A673 (cell line): ENCODE measurements around the gene CPLX1. TPM values are rescaled to one million over a fixed set of nuclear protein-coding genes. Genes with fewer than 3 reads are reported as not detected.
A peak's percentile ranks its signal among the peaks of the same experiment; 100 is the strongest.
"Not testable (repeated sequence)": the region's sequence is repeated elsewhere in the genome, so short reads cannot be mapped to it uniquely, and the experiment has no call there.

Experiments
- BruUV-seq: library from RNA; stranded (reverse); fragments of 400-500 nt; replicated peaks from 2 replicates; lab custom pipeline; 2021; lab: Mats Ljungman, UMichigan
- CTCF ChIA-PET: fragments of 300-600 bp; sonication (Branson Sonifier 250); formaldehyde crosslinking; loops from one replicate; lab custom pipeline; 2022; ENCODE audit warnings: antibody characterized with exemption; lab: Charles Lee
- POLR2A ChIA-PET: fragments of 300-600 bp; sonication (Branson Sonifier 250); formaldehyde crosslinking; loops from one replicate; lab custom pipeline; 2022; ENCODE audit warnings: antibody characterized with exemption; ENCODE audit not compliant: low non-redundant PET; lab: Charles Lee
- DNase-seq: peaks from one replicate; pipeline ENCODE4 v3.0.0-alpha.2; 2015; ENCODE audit warnings: low spot score
- H3K27ac ChIP-seq: fragments of 200-600 bp; sonication (generic); 2 replicates; pipeline ENCODE4 v1.5.1; 2016; ENCODE audit warnings: mixed run types, low read depth, mild to moderate bottlenecking, mixed read lengths, antibody characterized with exemption, low read length; ENCODE audit not compliant: poor library complexity, severe bottlenecking
- H3K27me3 ChIP-seq: fragments of 200-600 bp; sonication (generic); replicated peaks from 2 replicates; pipeline ENCODE4 v1.6.1; 2017; ENCODE audit warnings: mixed run types, low read depth, mild to moderate bottlenecking, mixed read lengths, antibody characterized with exemption, low read length; ENCODE audit not compliant: insufficient read depth, poor library complexity
- H3K36me3 ChIP-seq: fragments of 200-600 bp; sonication (generic); 2 replicates; pipeline ENCODE4 v1.6.1; 2016; ENCODE audit warnings: mixed run types, mild to moderate bottlenecking, mixed read lengths, antibody characterized with exemption, low read length; ENCODE audit not compliant: insufficient read depth, poor library complexity, severe bottlenecking
- H3K4me1 ChIP-seq: fragments of 200-600 bp; sonication (generic); 2 replicates; pipeline ENCODE4 v1.6.1; 2017; ENCODE audit warnings: mixed run types, mild to moderate bottlenecking, mixed read lengths, antibody characterized with exemption, low read length; ENCODE audit not compliant: insufficient read depth, poor library complexity, severe bottlenecking
- H3K4me3 ChIP-seq: fragments of 200-600 bp; sonication (generic); 2 replicates; pipeline ENCODE4 v1.5.1; 2016; ENCODE audit warnings: low read depth, mixed run types, mild to moderate bottlenecking, mixed read lengths, low read length; ENCODE audit not compliant: poor library complexity, severe bottlenecking
- H3K9me3 ChIP-seq: fragments of 200-600 bp; sonication (generic); 2 replicates; pipeline ENCODE4 v1.6.1; 2016; ENCODE audit warnings: mixed run types, low read depth, mild to moderate bottlenecking, mixed read lengths, antibody characterized with exemption, low read length; ENCODE audit not compliant: poor library complexity, severe bottlenecking
- CTCF ChIP-seq: fragments of 300-800, 200-600 bp; sonication (generic); conservative IDR thresholded peaks from 2 replicates; pipeline ENCODE4 v1.5.1; 2017; ENCODE audit warnings: low read depth, mild to moderate bottlenecking, antibody characterized with exemption, low read length, moderate library complexity, mixed read lengths
- EZH2 ChIP-seq: fragments of 200-600 bp; sonication (generic); IDR thresholded peaks from 2 replicates; pipeline ENCODE4 v1.6.1; 2017; ENCODE audit warnings: borderline replicate concordance, low read depth, mild to moderate bottlenecking, mixed read lengths, antibody characterized with exemption, low read length; ENCODE audit not compliant: poor library complexity, severe bottlenecking
- intact Hi-C: fragments of 100-400 bp; cut with micrococcal nuclease; formaldehyde crosslinking; loops from one replicate; pipeline ENCODE4 v1.10.0; 2022; ENCODE audit not compliant: unreplicated experiment
- total RNA-seq: library from RNA; stranded (reverse); gene quantifications from 2 replicates; pipeline ENCODE4 v1.2.3, GENCODE V29; 2021

CPLX1 gene
- total RNA-seq, 1 experiment from 2014 or later: 4.6 TPM

GRCh38 chr4:780716-781492 lies 45.0 kb downstream of the CPLX1 start:
- Histone ChIP-seq H3K4me3 (peak overlapping the region; percentile 98), H3K36me3 (peaks cover 46% of the 10 kb centered on the region), H3K27ac (peak overlapping the region; percentile 97), H3K27me3 (no peaks in the 10 kb centered on the region), H3K4me1 (peaks cover 13% of the 10 kb centered on the region), H3K9me3 (no peaks in the 10 kb centered on the region)
- no peak for TF ChIP-seq CTCF
- no peak for TF ChIP-seq EZH2
- POLR2A ChIA-PET: interaction anchor here (0.5 kb wide), 1 partner anchor 214 kb away, joined by 3 read pairs; no protein-coding TSS in a partner anchor
- intact Hi-C loops: no loop called here
- no TSS peak for BruUV-seq
- DNase-seq: no peak
- CTCF ChIA-PET: no interaction called here

GRCh38 chr4:780255-780654 lies 45.7 kb downstream of the CPLX1 start:
- POLR2A ChIA-PET, CTCF ChIA-PET, DNase-seq, intact Hi-C loops, H3K9me3 ChIP-seq, H3K27me3 ChIP-seq: not testable (repeated sequence)
- Histone ChIP-seq H3K36me3 (peaks cover 52% of the 10 kb centered on the region), H3K4me1 (peaks cover 13% of the 10 kb centered on the region), H3K4me3 (peak overlapping the region; percentile 98), H3K27ac (peak overlapping the region; percentile 97)
- TSS peak; percentile 40 for BruUV-seq

- Histone ChIP-seq H3K36me3 (peaks cover 59% of the 10 kb centered on the region), H3K27ac (no peak overlapping the region), H3K4me3 (peak overlapping the region; percentile 98), H3K9me3 (no peaks in the 10 kb centered on the region), H3K4me1 (peaks cover 13% of the 10 kb centered on the region), H3K27me3 (no peaks in the 10 kb centered on the region)
- no TSS peak for BruUV-seq
- no peak for DNase-seq
- ChIA-PET POLR2A (interaction anchor here (0.6 kb wide), 1 partner anchor 508 kb away, joined by 14 read pairs; no protein-coding TSS in a partner anchor), CTCF (no interaction called here)
- intact Hi-C loops: no loop called here
- TF ChIP-seq CTCF: no peak
- TF ChIP-seq EZH2: no peak
These were observed 46.4 kb downstream of the CPLX1 start for GRCh38 chr4:779555-779954.
